ENCODE data around the gene FAM234B. TPM values are rescaled to one million over a fixed set of nuclear protein-coding genes. Genes with fewer than 3 reads are reported as not detected.

The FAM234B gene
- polyA plus RNA-seq, 1 donor: 5.3 TPM

DNA sequence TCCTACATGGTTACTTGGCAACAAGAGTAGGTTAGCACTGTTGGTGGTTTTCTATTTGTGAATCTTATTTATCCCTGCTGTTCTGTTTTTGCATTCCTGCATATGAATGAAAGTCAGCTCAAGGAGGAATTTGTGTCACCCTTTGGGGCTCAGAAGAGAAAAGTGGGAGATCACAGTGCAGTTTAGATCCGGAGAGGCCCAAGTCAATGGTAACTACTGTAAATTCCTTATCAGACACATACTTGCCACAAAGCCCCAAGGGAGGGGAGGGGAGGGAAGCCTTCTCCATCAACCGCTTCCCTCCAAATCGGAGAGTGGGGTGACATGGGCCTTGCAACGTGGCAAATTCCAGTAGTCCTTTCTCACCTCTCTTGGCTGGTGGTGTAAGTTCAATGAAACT is 44.3 kb downstream of the FAM234B start:
- Histone ChIP-seq H3K4me1 (ENCODE audit: control insufficient read depth, insufficient read depth, low read length) (peaks cover 9% of the 10 kb centered on the region), H3K4me3 (ENCODE audit: low read length) (no peak overlapping the region), H3K36me3 (ENCODE audit: control insufficient read depth, insufficient read depth, low read length) (peaks cover 2% of the 10 kb centered on the region), H3K9me3 (ENCODE audit: control insufficient read depth, low read depth, low read length) (no peaks in the 10 kb centered on the region), H3K27me3 (ENCODE audit: control insufficient read depth, insufficient read depth, low read length) (no peaks in the 10 kb centered on the region), H3K27ac (ENCODE audit: low read length) (no peak overlapping the region)
- no peak for DNase-seq
- WGBS (ENCODE audit: insufficient coverage, low lambda C conversion rate): no CpG with 5 or more reads among the region's 4 CpGs

DNA sequence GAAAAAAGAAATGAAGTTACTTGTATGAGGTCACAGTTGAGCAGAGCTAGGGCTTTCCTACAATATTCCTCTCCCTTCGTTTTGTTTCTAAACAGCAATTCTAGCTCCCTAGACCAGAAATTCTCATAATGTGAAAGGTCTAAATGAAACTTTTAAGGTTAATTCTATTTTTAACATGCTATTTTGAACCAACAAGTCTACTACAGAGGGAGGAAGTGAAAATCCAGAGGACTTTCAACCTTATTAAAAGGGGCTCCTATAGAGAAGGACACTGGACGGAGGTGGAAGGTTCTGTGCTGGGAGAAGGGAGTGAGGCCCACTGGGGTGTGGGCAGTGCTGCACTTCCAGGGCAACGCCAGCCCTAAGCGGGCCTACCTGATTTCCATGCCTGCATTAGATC is 45.9 kb downstream of the FAM234B start:
- whole genome bisulfite sequencing (ENCODE audit: insufficient coverage, low lambda C conversion rate): 100% methylated on average over 1 of the region's 4 CpGs
- H3K27me3 ChIP-seq (ENCODE audit: control insufficient read depth, insufficient read depth, low read length): no peaks in the 10 kb centered on the region
- H3K4me3 ChIP-seq (ENCODE audit: low read length): no peak overlapping the region
- peaks cover under 1% of the 10 kb centered on the region for H3K36me3 ChIP-seq (ENCODE audit: control insufficient read depth, insufficient read depth, low read length)
- H3K9me3 ChIP-seq (ENCODE audit: control insufficient read depth, low read depth, low read length): no peaks in the 10 kb centered on the region
- no peak overlapping the region for H3K27ac ChIP-seq (ENCODE audit: low read length)
- peaks cover 9% of the 10 kb centered on the region for H3K4me1 ChIP-seq (ENCODE audit: control insufficient read depth, insufficient read depth, low read length)
- no peak for DNase-seq

DNA sequence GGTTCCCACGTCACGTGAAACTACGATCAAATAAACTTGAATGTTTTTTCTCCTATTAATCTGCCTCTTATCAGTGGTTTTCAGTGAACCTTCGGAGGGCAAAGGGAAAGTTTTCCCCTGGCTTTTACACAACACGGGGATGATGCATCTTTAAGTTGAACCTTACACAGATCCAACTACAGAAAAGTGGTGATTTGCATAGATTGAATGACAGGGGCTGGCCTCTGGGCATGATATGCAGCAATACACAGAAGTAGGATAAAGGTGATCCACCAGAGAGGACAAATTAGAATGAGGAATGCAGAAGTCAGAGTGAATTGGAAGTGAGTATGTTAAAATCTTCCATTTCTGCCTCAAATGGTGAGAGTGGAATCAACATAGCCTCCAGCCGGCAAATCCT is 47.7 kb downstream of the FAM234B start:
- H3K9me3 ChIP-seq (ENCODE audit: control insufficient read depth, low read depth, low read length): no peaks in the 10 kb centered on the region
- H3K27ac ChIP-seq (ENCODE audit: low read length): no peak overlapping the region
- H3K4me1 ChIP-seq (ENCODE audit: control insufficient read depth, insufficient read depth, low read length): peaks cover 9% of the 10 kb centered on the region
- no peaks in the 10 kb centered on the region for H3K36me3 ChIP-seq (ENCODE audit: control insufficient read depth, insufficient read depth, low read length)
- H3K4me3 ChIP-seq (ENCODE audit: low read length): no peak overlapping the region
- WGBS (ENCODE audit: insufficient coverage, low lambda C conversion rate): 40% methylated on average over 5 of the region's 6 CpGs
- H3K27me3 ChIP-seq (ENCODE audit: control insufficient read depth, insufficient read depth, low read length): no peaks in the 10 kb centered on the region
- DNase-seq: peak; percentile 45 to 78

DNA sequence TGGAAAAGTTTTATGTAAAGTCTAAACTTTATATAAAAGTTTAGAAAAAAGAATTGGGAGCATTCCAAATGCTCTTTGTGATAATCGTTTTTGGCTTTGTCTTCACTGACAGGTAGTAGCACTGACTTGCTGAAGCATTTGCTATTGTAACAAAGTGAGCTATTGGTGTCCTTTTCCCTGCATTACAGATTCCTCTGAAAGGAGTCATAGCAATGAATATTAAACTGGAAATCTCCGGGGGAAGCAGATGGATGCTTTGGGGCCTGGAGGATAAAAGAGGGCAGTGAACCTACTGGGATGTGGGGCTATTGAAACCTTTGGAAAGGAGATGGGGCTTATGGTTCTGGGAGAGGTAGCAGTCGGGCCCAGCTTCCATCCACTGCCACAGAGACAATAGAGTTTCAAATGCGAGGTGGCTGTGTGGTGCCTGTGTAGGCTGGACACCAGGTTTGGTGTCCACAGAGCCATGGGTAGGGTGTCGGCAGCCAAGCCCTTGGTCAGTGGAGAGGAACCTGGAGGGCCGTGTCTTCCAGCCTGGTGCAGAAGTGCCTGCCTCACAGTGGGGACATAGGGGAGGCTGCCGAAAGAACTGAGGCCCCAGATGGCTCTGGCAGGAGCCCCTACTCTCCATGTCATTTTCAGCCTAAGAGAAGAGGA is 49.1 kb downstream of the FAM234B start:
- no peak overlapping the region for H3K27ac ChIP-seq (ENCODE audit: low read length)
- H3K36me3 ChIP-seq (ENCODE audit: control insufficient read depth, insufficient read depth, low read length): no peaks in the 10 kb centered on the region
- H3K4me1 ChIP-seq (ENCODE audit: control insufficient read depth, insufficient read depth, low read length): peaks cover 15% of the 10 kb centered on the region
- H3K27me3 ChIP-seq (ENCODE audit: control insufficient read depth, insufficient read depth, low read length): no peaks in the 10 kb centered on the region
- no peak for DNase-seq
- H3K4me3 ChIP-seq (ENCODE audit: low read length): no peak overlapping the region
- WGBS (ENCODE audit: insufficient coverage, low lambda C conversion rate): no CpG with 5 or more reads among the region's 7 CpGs
- H3K9me3 ChIP-seq (ENCODE audit: control insufficient read depth, low read depth, low read length): no peaks in the 10 kb centered on the region

DNA sequence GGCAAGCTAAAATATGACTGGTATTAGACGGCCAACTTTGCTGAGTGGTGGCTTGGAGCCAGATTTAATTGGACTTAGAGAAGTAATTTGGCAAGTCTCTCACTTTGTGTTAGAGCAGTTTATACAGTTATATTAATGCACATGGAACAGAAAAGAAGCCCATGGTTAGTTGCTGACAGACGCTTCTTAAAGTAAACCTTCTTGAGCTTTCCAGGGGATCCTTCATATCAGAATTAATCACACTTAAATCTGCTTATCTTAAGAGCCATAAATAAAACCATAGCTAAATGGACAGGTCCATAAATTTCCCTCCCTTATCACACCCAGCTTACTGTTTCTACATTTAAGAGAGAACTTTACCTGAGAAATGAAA is 49.7 kb downstream of the FAM234B start:
- Histone ChIP-seq H3K4me3 (ENCODE audit: low read length) (no peak overlapping the region), H3K36me3 (ENCODE audit: control insufficient read depth, insufficient read depth, low read length) (no peaks in the 10 kb centered on the region), H3K27me3 (ENCODE audit: control insufficient read depth, insufficient read depth, low read length) (no peaks in the 10 kb centered on the region), H3K4me1 (ENCODE audit: control insufficient read depth, insufficient read depth, low read length) (peaks cover 19% of the 10 kb centered on the region), H3K9me3 (ENCODE audit: control insufficient read depth, low read depth, low read length) (no peaks in the 10 kb centered on the region), H3K27ac (ENCODE audit: low read length) (no peak overlapping the region)
- DNase-seq: peak in 1 of 2 donors; percentile 23
- WGBS (ENCODE audit: insufficient coverage, low lambda C conversion rate): 0% methylated on average over 2 of the region's 2 CpGs

DNA sequence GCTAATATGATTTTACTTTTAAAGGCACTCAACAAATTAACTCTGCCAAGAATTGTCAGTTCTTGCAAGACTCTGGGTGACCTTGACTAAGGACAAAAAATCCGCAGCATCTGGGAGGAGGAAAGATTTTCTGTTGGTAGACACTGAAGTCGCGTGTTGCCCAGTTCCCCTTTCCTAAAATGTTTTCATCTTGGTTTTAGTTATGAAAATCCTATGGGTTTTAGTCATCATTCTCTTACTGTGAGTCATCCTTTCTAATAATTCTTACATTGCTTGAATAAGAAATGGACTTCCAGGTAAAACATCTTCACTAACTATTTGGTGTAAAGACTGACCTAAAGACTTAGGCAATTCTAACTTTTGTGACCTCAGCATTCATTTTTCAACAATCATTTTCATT is 50.2 kb downstream of the FAM234B start:
- Histone ChIP-seq H3K4me3 (ENCODE audit: low read length) (no peak overlapping the region), H3K9me3 (ENCODE audit: control insufficient read depth, low read depth, low read length) (no peaks in the 10 kb centered on the region), H3K27ac (ENCODE audit: low read length) (no peak overlapping the region), H3K4me1 (ENCODE audit: control insufficient read depth, insufficient read depth, low read length) (peaks cover 19% of the 10 kb centered on the region), H3K27me3 (ENCODE audit: control insufficient read depth, insufficient read depth, low read length) (no peaks in the 10 kb centered on the region), H3K36me3 (ENCODE audit: control insufficient read depth, insufficient read depth, low read length) (no peaks in the 10 kb centered on the region)
- 40% methylated on average over 2 of the region's 3 CpGs for WGBS (ENCODE audit: insufficient coverage, low lambda C conversion rate)
- no peak for DNase-seq

DNA sequence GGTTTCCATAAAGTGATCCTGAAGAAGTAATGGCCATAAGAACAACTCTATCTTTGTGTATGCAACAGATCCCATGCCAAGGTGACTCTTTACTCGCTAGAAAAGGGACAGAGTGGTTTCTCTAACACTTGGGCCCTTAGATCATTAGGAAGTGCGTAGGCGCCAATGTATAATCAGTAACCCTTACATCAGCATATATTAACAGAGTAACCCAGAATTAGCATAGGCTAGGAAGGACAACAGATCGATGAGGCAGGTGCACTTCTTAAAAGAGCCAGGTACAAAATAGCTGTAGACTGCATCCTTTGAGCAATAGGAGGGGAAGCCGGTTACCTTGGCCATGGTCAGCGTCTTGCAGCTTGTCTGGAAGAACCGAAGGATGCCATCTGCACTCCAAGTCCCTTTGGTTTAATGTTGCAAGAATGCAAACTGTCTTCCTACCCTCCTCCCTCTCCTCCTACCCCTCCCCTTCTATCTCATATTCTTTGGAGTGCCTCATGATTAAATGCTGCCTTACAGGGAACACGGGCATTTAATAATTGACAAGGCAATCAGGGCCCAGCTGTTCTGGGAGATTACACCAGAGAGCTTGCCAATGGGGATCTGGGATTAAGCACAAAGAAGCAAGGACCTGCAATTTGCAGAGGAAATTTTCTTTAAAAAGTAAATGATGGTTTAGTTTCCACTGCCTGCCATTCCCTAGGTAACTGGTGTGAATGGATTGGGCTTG is 51.2 kb downstream of the FAM234B start:
- no peaks in the 10 kb centered on the region for H3K27me3 ChIP-seq (ENCODE audit: control insufficient read depth, insufficient read depth, low read length)
- WGBS (ENCODE audit: insufficient coverage, low lambda C conversion rate): no CpG with 5 or more reads among the region's 8 CpGs
- H3K9me3 ChIP-seq (ENCODE audit: control insufficient read depth, low read depth, low read length): no peaks in the 10 kb centered on the region
- H3K27ac ChIP-seq (ENCODE audit: low read length): no peak overlapping the region
- no peaks in the 10 kb centered on the region for H3K36me3 ChIP-seq (ENCODE audit: control insufficient read depth, insufficient read depth, low read length)
- DNase-seq: peak in 1 of 2 donors; percentile 63
- H3K4me3 ChIP-seq (ENCODE audit: low read length): no peak overlapping the region
- H3K4me1 ChIP-seq (ENCODE audit: control insufficient read depth, insufficient read depth, low read length): peaks cover 21% of the 10 kb centered on the region

DNA sequence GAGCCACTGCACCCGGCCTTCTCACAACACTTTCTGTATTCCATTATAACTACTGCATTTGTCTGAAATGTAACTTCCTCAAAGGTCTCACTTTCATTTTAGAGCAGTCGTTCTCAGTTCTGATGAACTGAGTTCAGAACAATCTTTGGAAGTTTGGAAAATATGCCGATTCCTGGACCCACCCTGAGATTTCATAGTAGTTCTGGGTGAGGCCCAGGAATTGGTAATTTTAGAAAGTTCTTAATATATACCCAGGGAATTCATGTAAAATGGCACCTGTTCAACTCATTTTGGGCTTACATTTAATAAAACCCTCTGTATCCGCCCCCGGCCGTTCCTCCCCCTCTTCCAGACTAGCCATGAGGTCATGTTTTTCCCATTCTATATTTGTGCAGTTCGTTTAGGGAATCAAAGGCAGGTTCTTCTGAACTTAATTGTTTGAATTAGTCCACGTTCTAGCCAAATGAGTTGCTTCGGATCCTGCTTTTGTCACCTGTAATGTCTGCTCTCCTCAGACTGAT is 53.4 kb downstream of the FAM234B start:
- no peak overlapping the region for H3K27ac ChIP-seq (ENCODE audit: low read length)
- WGBS (ENCODE audit: insufficient coverage, low lambda C conversion rate): no CpG with 5 or more reads among the region's 9 CpGs
- no peak overlapping the region for H3K4me3 ChIP-seq (ENCODE audit: low read length)
- H3K4me1 ChIP-seq (ENCODE audit: control insufficient read depth, insufficient read depth, low read length): peaks cover 26% of the 10 kb centered on the region
- peak in 1 of 2 donors; percentile 16 for DNase-seq
- H3K27me3 ChIP-seq (ENCODE audit: control insufficient read depth, insufficient read depth, low read length): no peaks in the 10 kb centered on the region
- no peaks in the 10 kb centered on the region for H3K36me3 ChIP-seq (ENCODE audit: control insufficient read depth, insufficient read depth, low read length)
- H3K9me3 ChIP-seq (ENCODE audit: control insufficient read depth, low read depth, low read length): no peaks in the 10 kb centered on the region

DNA sequence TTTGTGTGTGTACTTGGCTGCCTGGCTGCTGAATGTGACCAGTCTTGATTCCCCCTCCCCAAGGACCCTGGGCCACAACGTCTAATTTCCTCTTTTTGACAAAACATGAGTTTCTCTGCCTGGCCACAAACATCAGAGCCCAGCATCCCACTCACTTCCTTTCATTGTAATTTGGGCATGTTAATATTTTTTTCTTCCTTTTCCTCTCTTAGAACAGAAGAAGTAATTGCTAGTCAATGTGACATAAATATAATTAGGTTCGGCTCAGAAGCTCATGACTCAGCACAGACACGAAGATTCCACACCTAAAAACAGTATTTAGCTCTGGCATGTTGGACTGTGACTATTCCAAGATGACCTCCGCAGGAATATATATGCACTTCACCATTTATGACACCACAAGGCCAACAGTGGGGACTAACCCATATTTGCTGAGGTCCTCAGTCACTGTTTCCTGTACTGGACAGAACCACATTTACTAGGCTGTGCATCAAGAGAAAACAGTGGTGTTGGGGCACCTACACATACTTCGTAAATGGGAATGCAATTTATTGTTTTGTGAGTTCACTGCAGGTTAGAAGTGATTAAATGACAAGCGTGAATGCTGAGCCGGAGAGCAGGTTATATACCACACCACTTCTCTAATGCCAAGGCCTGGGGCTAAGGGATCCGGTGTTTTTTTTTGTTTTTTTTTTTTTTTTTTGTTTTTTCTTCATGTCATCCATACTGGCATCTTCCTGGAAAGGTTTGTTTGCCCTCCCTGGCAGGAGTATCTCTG is 55.1 kb downstream of the FAM234B start:
- WGBS (ENCODE audit: insufficient coverage, low lambda C conversion rate): 80% methylated on average over 1 of the region's 8 CpGs

DNA sequence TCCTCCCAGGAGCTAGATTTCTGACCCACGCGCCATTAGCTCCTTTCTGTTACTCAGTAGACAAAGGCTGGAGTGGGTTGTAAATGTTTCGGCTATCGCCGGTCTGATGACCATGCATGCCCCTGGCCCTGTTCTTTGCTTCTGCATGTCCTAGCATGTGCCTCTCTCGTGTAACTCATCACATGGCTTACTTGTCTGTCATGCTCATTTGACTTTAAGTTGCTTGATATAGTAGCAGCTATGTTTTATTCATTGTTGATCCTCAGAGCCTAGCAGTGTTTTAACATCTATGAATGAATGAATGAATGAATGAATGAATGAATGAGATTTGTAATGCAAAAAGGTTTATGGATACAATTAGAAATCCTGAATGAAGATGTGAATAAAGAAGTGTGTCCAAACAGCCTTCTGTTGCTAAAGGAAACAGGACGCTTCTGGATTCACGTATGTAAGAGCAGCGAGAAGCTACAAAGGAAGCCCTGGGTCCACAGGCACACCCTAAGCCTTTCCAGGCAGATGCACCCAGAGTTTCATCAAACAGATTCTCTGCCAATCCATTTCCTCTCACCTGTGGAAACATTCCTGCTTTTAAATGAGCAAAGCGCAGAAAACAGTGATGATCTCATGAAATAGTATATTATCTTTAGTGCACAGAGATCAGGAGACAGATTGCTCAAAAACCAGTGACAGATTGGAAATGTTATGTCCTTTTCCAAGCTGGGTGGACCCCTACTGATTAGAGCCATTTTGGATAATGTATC is 55.8 kb downstream of the FAM234B start:
- 100% methylated on average over 1 of the region's 10 CpGs for WGBS (ENCODE audit: insufficient coverage, low lambda C conversion rate)
- no peaks in the 10 kb centered on the region for H3K9me3 ChIP-seq (ENCODE audit: control insufficient read depth, low read depth, low read length)
- no peak overlapping the region for H3K4me3 ChIP-seq (ENCODE audit: low read length)
- peaks cover 29% of the 10 kb centered on the region for H3K4me1 ChIP-seq (ENCODE audit: control insufficient read depth, insufficient read depth, low read length)
- DNase-seq: peak in 1 of 2 donors; percentile 16
- no peaks in the 10 kb centered on the region for H3K27me3 ChIP-seq (ENCODE audit: control insufficient read depth, insufficient read depth, low read length)
- no peaks in the 10 kb centered on the region for H3K36me3 ChIP-seq (ENCODE audit: control insufficient read depth, insufficient read depth, low read length)
- H3K27ac ChIP-seq (ENCODE audit: low read length): peak overlapping the region; percentile 45

More for the DNA sequence above, 55.1 kb downstream of the FAM234B start:
- DNase-seq: peak in 1 of 2 donors; percentile 9
- no peaks in the 10 kb centered on the region for H3K9me3 ChIP-seq (ENCODE audit: control insufficient read depth, low read depth, low read length)
- H3K27me3 ChIP-seq (ENCODE audit: control insufficient read depth, insufficient read depth, low read length): no peaks in the 10 kb centered on the region
- H3K4me1 ChIP-seq (ENCODE audit: control insufficient read depth, insufficient read depth, low read length): peaks cover 29% of the 10 kb centered on the region
- H3K4me3 ChIP-seq (ENCODE audit: low read length): no peak overlapping the region
- no peak overlapping the region for H3K27ac ChIP-seq (ENCODE audit: low read length)
- no peaks in the 10 kb centered on the region for H3K36me3 ChIP-seq (ENCODE audit: control insufficient read depth, insufficient read depth, low read length)

All from large intestine (tissue), 3 donors.